ENCODE results near the gene RYR2.

DNA sequence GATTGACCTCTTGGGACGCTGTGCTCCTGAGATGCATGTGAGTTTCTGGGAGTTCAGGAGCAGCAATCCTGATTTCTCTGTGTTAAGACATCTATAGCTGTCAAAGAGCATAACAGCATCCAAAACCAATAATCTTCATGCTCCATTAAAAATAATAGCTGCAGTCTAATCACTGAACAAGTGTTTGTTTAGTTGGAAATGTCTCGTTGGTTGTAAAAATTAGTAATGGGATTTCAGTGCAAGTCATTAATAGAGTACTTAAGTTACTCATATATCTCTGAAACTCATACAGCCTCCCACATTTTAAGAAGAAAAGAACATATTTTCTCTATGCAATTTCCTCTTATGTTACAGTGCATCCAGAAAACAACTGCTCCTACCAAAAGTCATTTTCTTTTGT, 599.0 kb downstream of the RYR2 start:
- TF ChIP-seq, protein P1, sequence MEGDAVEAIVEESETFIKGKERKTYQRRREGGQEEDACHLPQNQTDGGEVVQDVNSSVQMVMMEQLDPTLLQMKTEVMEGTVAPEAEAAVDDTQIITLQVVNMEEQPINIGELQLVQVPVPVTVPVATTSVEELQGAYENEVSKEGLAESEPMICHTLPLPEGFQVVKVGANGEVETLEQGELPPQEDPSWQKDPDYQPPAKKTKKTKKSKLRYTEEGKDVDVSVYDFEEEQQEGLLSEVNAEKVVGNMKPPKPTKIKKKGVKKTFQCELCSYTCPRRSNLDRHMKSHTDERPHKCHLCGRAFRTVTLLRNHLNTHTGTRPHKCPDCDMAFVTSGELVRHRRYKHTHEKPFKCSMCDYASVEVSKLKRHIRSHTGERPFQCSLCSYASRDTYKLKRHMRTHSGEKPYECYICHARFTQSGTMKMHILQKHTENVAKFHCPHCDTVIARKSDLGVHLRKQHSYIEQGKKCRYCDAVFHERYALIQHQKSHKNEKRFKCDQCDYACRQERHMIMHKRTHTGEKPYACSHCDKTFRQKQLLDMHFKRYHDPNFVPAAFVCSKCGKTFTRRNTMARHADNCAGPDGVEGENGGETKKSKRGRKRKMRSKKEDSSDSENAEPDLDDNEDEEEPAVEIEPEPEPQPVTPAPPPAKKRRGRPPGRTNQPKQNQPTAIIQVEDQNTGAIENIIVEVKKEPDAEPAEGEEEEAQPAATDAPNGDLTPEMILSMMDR (IDR thresholded peaks at IDR 0.05), result no peak
- TF ChIP-seq, protein P2, sequence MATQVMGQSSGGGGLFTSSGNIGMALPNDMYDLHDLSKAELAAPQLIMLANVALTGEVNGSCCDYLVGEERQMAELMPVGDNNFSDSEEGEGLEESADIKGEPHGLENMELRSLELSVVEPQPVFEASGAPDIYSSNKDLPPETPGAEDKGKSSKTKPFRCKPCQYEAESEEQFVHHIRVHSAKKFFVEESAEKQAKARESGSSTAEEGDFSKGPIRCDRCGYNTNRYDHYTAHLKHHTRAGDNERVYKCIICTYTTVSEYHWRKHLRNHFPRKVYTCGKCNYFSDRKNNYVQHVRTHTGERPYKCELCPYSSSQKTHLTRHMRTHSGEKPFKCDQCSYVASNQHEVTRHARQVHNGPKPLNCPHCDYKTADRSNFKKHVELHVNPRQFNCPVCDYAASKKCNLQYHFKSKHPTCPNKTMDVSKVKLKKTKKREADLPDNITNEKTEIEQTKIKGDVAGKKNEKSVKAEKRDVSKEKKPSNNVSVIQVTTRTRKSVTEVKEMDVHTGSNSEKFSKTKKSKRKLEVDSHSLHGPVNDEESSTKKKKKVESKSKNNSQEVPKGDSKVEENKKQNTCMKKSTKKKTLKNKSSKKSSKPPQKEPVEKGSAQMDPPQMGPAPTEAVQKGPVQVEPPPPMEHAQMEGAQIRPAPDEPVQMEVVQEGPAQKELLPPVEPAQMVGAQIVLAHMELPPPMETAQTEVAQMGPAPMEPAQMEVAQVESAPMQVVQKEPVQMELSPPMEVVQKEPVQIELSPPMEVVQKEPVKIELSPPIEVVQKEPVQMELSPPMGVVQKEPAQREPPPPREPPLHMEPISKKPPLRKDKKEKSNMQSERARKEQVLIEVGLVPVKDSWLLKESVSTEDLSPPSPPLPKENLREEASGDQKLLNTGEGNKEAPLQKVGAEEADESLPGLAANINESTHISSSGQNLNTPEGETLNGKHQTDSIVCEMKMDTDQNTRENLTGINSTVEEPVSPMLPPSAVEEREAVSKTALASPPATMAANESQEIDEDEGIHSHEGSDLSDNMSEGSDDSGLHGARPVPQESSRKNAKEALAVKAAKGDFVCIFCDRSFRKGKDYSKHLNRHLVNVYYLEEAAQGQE (IDR thresholded peaks at IDR 0.05; ENCODE audit: insufficient read depth in 1 of 2, low read depth in 2 of 2, low read length in 1 of 2), result no peak

Data from Panc1 (cell line).